Activated T-helper 2 cell treated with anti-CD3 and anti-CD28 coated beads, Interferon-gamma antibody, Interleukin-2, Interleukin-4, amounts not matched to agents 10 μg/mL and 5 μg/mL and 100 μg/mL, durations not matched to agents 14 hours and 24 hours and 36 hours (primary cell): ENCODE measurements around the gene MEMO1. TPM values are rescaled to one million over a fixed set of nuclear protein-coding genes. Genes with fewer than 3 reads are reported as not detected.

Source experiments
- total RNA-seq: library from RNA; stranded (reverse); gene quantifications from 2 replicates; pipeline ENCODE4 v1.2.3, GENCODE V29; 2022

MEMO1 gene
- total RNA-seq, 1 donor from 2014 or later = 63.7 TPM

Other genes with a start within 250 kb of the MEMO1 start
- gene DPY30, start 28.8 kb upstream of the MEMO1 start, total RNA-seq = 72.1 and 77.1 TPM in 2 replicates
- gene SPAST, start 52.5 kb upstream of the MEMO1 start, total RNA-seq = 18.4 and 18.5 TPM in 2 replicates
- 20.8 and 22.2 TPM in 2 replicates for gene SLC30A6, start 154.9 kb upstream of the MEMO1 start, total RNA-seq